DND-41 (cell line): ENCODE measurements around the gene AFF3.
"Not testable (repeated sequence)": the region's sequence is repeated elsewhere in the genome, so short reads cannot be mapped to it uniquely, and the experiment has no call there.

ENCODE experiments used
- EZH2 ChIP-seq: IDR thresholded peaks from 3 replicates; pipeline ENCODE4 v1.6.1; 2012; ENCODE audit warnings: borderline replicate concordance, low read depth, mild to moderate bottlenecking, moderate library complexity, low read length, inconsistent platforms; ENCODE audit not compliant: severe bottlenecking
- TF ChIP-seq, protein P1 (sequence below): IDR thresholded peaks from 2 replicates; pipeline ENCODE4 v1.5.1; 2012; ENCODE audit warnings: borderline replicate concordance, low read length, moderate library complexity, mild to moderate bottlenecking; ENCODE audit not compliant: poor library complexity, severe bottlenecking; ENCODE audit errors: extremely low read depth

DNA sequence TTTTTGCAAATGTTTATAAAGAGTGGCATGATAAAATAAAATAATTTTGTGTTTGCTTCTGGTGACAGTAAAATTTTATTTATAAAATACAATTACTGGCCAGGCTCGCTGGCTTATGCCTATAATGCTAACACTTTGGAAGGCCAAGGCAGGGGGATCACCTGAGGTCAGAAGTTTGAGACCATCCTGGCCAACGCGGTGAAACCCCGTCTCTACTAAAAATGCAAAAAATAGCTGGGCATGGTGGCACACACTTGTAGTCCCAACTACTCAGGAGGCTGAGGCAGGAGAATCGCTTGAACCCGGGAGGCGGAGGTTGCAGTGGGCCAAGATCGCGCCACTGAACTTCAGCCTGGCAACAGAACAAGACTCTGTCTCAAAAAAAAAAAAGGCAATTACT lies 480.6 kb downstream of the AFF3 start:
- TF ChIP-seq, protein P1, sequence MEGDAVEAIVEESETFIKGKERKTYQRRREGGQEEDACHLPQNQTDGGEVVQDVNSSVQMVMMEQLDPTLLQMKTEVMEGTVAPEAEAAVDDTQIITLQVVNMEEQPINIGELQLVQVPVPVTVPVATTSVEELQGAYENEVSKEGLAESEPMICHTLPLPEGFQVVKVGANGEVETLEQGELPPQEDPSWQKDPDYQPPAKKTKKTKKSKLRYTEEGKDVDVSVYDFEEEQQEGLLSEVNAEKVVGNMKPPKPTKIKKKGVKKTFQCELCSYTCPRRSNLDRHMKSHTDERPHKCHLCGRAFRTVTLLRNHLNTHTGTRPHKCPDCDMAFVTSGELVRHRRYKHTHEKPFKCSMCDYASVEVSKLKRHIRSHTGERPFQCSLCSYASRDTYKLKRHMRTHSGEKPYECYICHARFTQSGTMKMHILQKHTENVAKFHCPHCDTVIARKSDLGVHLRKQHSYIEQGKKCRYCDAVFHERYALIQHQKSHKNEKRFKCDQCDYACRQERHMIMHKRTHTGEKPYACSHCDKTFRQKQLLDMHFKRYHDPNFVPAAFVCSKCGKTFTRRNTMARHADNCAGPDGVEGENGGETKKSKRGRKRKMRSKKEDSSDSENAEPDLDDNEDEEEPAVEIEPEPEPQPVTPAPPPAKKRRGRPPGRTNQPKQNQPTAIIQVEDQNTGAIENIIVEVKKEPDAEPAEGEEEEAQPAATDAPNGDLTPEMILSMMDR = not testable (repeated sequence)
- TF ChIP-seq EZH2 = not testable (repeated sequence)
